Brain microvascular endothelial cell (primary cell): ENCODE measurements around the gene PCBP3.

Source experiments
- DNase-seq: peaks from one replicate; pipeline ENCODE4 v3.0.0-alpha.2; 2020
- H3K27ac ChIP-seq: fragments of 250-450 bp; sonication (Bioruptor Pico); 2 replicates; pipeline ENCODE4 v1.5.1; 2020; ENCODE audit warnings: mild to moderate bottlenecking, moderate library complexity
- H3K27me3 ChIP-seq: fragments of 250-450 bp; sonication (Bioruptor Pico); replicated peaks from 2 replicates; pipeline ENCODE4 v1.5.1; 2020; ENCODE audit warnings: mild to moderate bottlenecking
- H3K36me3 ChIP-seq: fragments of 250-450 bp; sonication (Bioruptor Pico); replicated peaks from 2 replicates; pipeline ENCODE4 v1.5.1; 2020; ENCODE audit warnings: mild to moderate bottlenecking
- H3K4me3 ChIP-seq: 2 replicates; pipeline ENCODE4 v1.5.1; 2011; ENCODE audit warnings: low read depth, mild to moderate bottlenecking, control low read depth, low read length, moderate library complexity
- CTCF ChIP-seq: IDR thresholded peaks from 2 replicates; pipeline ENCODE4 v1.5.1; 2011; ENCODE audit warnings: low read depth, mild to moderate bottlenecking, moderate library complexity, low read length, control low read depth, inconsistent platforms; ENCODE audit errors: missing control alignments
- in situ Hi-C: cut with HindIII; loops from 2 replicates; pipeline ENCODE4 v1.10.0; 2017; ENCODE audit warnings: low sequenced_read_pairs, low pct_ligation_motif_present

The PCBP3 gene

GRCh38 chr21:45742247-45742646 lies 98.7 kb downstream of the PCBP3 start:
- in situ Hi-C loops = no loop called here
- DNase-seq = no peak
- H3K36me3 ChIP-seq = peaks cover 2% of the 10 kb centered on the region
- no peak overlapping the region for H3K27ac ChIP-seq
- H3K27me3 ChIP-seq = no peaks in the 10 kb centered on the region
- TF ChIP-seq CTCF = no peak
- H3K4me3 ChIP-seq = no peak overlapping the region

- no peaks in the 10 kb centered on the region for H3K27me3 ChIP-seq
- DNase-seq = no peak
- H3K27ac ChIP-seq = no peak overlapping the region
- in situ Hi-C loops = no loop called here
- TF ChIP-seq CTCF = no peak
- no peak overlapping the region for H3K4me3 ChIP-seq
- H3K36me3 ChIP-seq = peaks cover 2% of the 10 kb centered on the region
Observed at GRCh38 chr21:45745256-45745655, 101.7 kb downstream of the PCBP3 start.

- DNase-seq = no peak
- Histone ChIP-seq H3K36me3 (peaks cover 2% of the 10 kb centered on the region), H3K27ac (no peak overlapping the region), H3K27me3 (no peaks in the 10 kb centered on the region), H3K4me3 (no peak overlapping the region)
- no peak for TF ChIP-seq CTCF
- in situ Hi-C loops = no loop called here
Observed at GRCh38 chr21:45747233-45747766, 103.8 kb downstream of the PCBP3 start.

GRCh38 chr21:45747802-45748445 lies 104.4 kb downstream of the PCBP3 start:
- H3K36me3 ChIP-seq = peaks cover 2% of the 10 kb centered on the region
- in situ Hi-C loops = no loop called here
- DNase-seq = no peak
- no peak for TF ChIP-seq CTCF
- H3K4me3 ChIP-seq = no peak overlapping the region
- no peaks in the 10 kb centered on the region for H3K27me3 ChIP-seq
- H3K27ac ChIP-seq = no peak overlapping the region

- DNase-seq = no peak
- in situ Hi-C loops = no loop called here
- H3K36me3 ChIP-seq = peaks cover 2% of the 10 kb centered on the region
Observed at GRCh38 chr21:45748593-45748992, 105.1 kb downstream of the PCBP3 start.

More at GRCh38 chr21:45748593-45748992, 105.1 kb downstream of the PCBP3 start:
- H3K27ac ChIP-seq = no peak overlapping the region
- no peak overlapping the region for H3K4me3 ChIP-seq
- TF ChIP-seq CTCF = no peak
- no peaks in the 10 kb centered on the region for H3K27me3 ChIP-seq
